Vagina (tissue), 2 donors: ENCODE measurements around the gene NCAN. TPM values are rescaled to one million over a fixed set of nuclear protein-coding genes. Genes with fewer than 3 reads are reported as not detected.

Experiments used
- DNase-seq, 2 donors: peaks; one replicate each; pipeline ENCODE4 v3.0.0-alpha.2; 2017; ENCODE audit errors: extremely low spot score in 2 of 2
- H3K27ac ChIP-seq: fragments of 200-600 bp; sonication (generic); one replicate; pipeline ENCODE4 v1.5.1; 2019
- H3K27me3 ChIP-seq: fragments of 200-600 bp; sonication (generic); one replicate; pipeline ENCODE4 v1.5.1; 2019
- H3K36me3 ChIP-seq, 2 donors: fragments of 200-600 bp; sonication (generic); one replicate each; pipeline ENCODE4 v1.5.1; 2017 to 2019
- H3K4me1 ChIP-seq: fragments of 200-600 bp; sonication (generic); one replicate; pipeline ENCODE4 v1.5.1; 2019
- H3K4me3 ChIP-seq, 2 donors: fragments of 200-600 bp; sonication (generic); 1 replicate in 1 of 2; 2 replicates in 1 of 2; pipeline ENCODE4 v1.5.1; 2016 to 2019
- H3K9me3 ChIP-seq: fragments of 200-600 bp; sonication (generic); one replicate; pipeline ENCODE4 v1.5.1; 2019
- CTCF ChIP-seq, 3 experiments: fragments of 450-650 bp in 2 of 3; fragments of 200-600 bp in 1 of 3; sonication (generic) in 1 of 3; IDR thresholded peaks; one replicate each; pipeline ENCODE4 v1.5.1; 2017 to 2019; ENCODE audit warnings: antibody characterized with exemption in 3 of 3, mild to moderate bottlenecking in 2 of 3, moderate library complexity in 2 of 3
- POLR2A ChIP-seq, 2 donors: fragments of 450-650 bp; IDR thresholded peaks; one replicate each; pipeline ENCODE4 v1.6.1; 2017; ENCODE audit warnings: antibody characterized with exemption in 2 of 2, mild to moderate bottlenecking in 2 of 2, moderate library complexity in 2 of 2
- POLR2AphosphoS5 ChIP-seq, 2 donors: sonication (generic); formaldehyde crosslinking; IDR thresholded peaks; one replicate each; pipeline ENCODE4 v1.9.0; 2017; ENCODE audit warnings: antibody characterized with exemption in 2 of 2, mild to moderate bottlenecking in 2 of 2, low read depth in 1 of 2; ENCODE audit not compliant: insufficient read depth in 1 of 2
- intact Hi-C: fragments of 100-400 bp; cut with DNase I; formaldehyde crosslinking; loops from one replicate; pipeline ENCODE4 v1.15.1; 2023
- total RNA-seq: library from RNA; depleted of rRNA; stranded (reverse); fragments of >200 nt; gene quantifications from one replicate; pipeline ENCODE4 v1.2.3, GENCODE V29; 2016

NCAN gene
- total RNA-seq, 1 donor from 2014 or later: not detected

DNA sequence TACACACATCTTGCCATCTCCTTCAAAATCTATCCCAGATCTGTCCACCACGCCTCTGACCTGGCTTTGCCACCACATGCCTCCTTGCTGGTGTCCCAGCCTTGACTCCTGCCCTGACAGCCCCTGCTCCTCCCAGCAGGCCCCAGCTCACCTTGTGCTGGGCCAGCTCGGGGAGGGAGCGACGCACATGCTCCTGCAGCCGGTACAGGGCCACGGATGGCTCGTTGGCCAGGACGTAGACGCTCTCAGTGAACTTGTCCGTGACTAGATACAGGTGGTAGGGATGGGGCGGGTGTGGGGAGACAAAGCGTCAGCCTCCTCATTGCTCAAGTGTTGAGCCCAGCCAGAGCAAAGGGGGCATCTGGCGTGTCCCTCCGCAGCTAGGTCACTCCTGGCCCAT lies 25.0 kb upstream of the NCAN start:
- H3K9me3 ChIP-seq: no peaks in the 10 kb centered on the region
- H3K36me3 ChIP-seq: peaks cover 0 to 18% of the 10 kb centered on the region in 2 donors
- no peak overlapping the region for H3K27ac ChIP-seq
- TF ChIP-seq CTCF (IDR thresholded peaks at IDR 0.05): no peak
- intact Hi-C loops: no loop called here
- no peak overlapping the region for H3K4me3 ChIP-seq
- DNase-seq: no peak
- peaks cover 34% of the 10 kb centered on the region for H3K4me1 ChIP-seq
- no peaks in the 10 kb centered on the region for H3K27me3 ChIP-seq

DNA sequence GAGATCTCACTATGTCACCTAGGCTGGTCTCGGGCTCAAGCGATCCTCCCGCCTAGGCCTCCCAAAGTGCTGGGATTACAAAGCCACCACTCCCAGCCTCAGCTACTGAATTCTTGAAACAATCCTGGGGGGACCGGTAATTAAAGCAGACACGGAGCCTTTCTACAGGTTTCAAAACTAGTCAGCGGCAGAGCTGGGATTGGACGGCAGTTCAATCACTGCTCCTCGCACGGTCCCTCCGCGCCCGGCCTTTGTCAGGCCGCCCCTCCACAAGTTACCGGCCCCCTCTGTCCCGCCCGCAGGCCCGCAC lies 20.0 kb upstream of the NCAN start:
- intact Hi-C loops: loop anchor here (10.0 kb wide), 1 partner anchor 123 kb away; no protein-coding TSS in a partner anchor
- Histone ChIP-seq H3K27ac (peak overlapping the region; percentile 99), H3K36me3 (peaks cover 0 to 11% of the 10 kb centered on the region in 2 donors), H3K9me3 (no peaks in the 10 kb centered on the region), H3K27me3 (no peaks in the 10 kb centered on the region), H3K4me1 (peaks cover 52% of the 10 kb centered on the region), H3K4me3 (peak overlapping the region; percentile 94 to 97)
- no peak for DNase-seq
- TF ChIP-seq POLR2A (IDR thresholded peaks at IDR 0.05): no peak

- Histone ChIP-seq H3K4me3 (peak within 1 kb of the TSS; percentile 94 to 97), H3K4me1 (peaks cover 52% of the 10 kb centered on the region), H3K36me3 (peaks cover 0 to 11% of the 10 kb centered on the region in 2 donors), H3K27ac (peak within 1 kb of the TSS; percentile 99), H3K9me3 (no peaks in the 10 kb centered on the region), H3K27me3 (no peaks in the 10 kb centered on the region)
- peak; percentile 87 to 93 for TF ChIP-seq POLR2AphosphoS5 (IDR thresholded peaks at IDR 0.05; ENCODE audit: insufficient read depth in 1 of 2, low read depth in 1 of 2)
- peak in 1 of 3 experiments; percentile 15 for TF ChIP-seq CTCF (IDR thresholded peaks at IDR 0.05)
- TF ChIP-seq POLR2A (IDR thresholded peaks at IDR 0.05): peak in 1 of 2 donors; percentile 43
- intact Hi-C loops: loop anchor here (10.0 kb wide), 1 partner anchor 123 kb away; no protein-coding TSS in a partner anchor
- peak; percentile 98 to 99 for DNase-seq
Observed at GRCh38 chr19:19192078-19192882, 19.5 kb upstream of the NCAN start, which contains the start of the genes BORCS8 and RFXANK. Gene BORCS8 (minus strand): TSS chr19:19192152. CDS start chr19:19192117, 35 bp downstream. Gene RFXANK (plus strand): TSS chr19:19192258. CDS start chr19:19193947, 1,689 bp downstream.

GRCh38 chr19:19192910-19193423 lies 18.8 kb upstream of the NCAN start:
- Histone ChIP-seq H3K4me3 (peak overlapping the region; percentile 94 to 97), H3K27me3 (no peaks in the 10 kb centered on the region), H3K36me3 (peaks cover 0 to 13% of the 10 kb centered on the region in 2 donors), H3K27ac (peak overlapping the region; percentile 99), H3K9me3 (no peaks in the 10 kb centered on the region), H3K4me1 (peaks cover 52% of the 10 kb centered on the region)
- intact Hi-C loops: loop anchor here (10.0 kb wide), 1 partner anchor 122 kb away; no protein-coding TSS in a partner anchor
- DNase-seq: no peak
- no peak for TF ChIP-seq POLR2A (IDR thresholded peaks at IDR 0.05)
- TF ChIP-seq POLR2AphosphoS5 (IDR thresholded peaks at IDR 0.05; ENCODE audit: insufficient read depth in 1 of 2, low read depth in 1 of 2): no peak
- no peak for TF ChIP-seq CTCF (IDR thresholded peaks at IDR 0.05)

DNA sequence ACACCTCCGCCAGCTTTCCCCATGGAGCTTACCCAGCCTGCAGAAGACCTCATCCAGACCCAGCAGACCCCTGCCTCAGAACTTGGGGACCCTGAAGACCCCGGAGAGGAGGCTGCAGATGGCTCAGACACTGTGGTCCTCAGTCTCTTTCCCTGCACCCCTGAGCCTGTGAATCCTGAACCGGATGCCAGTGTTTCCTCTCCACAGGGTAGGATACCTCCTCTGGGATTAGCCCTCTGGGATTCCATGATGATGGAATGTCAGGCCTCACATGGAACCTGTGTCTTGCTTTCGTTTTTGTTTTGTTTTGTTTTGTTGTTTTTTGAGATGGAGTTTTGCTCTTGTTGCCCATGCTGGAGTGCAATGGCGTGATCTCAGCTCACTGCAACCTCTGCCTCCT lies 17.8 kb upstream of the NCAN start:
- peak overlapping the region; percentile 99 for H3K27ac ChIP-seq

More for the DNA sequence above, 17.8 kb upstream of the NCAN start:
- intact Hi-C loops: loop anchor here (10.0 kb wide), 1 partner anchor 121 kb away; no protein-coding TSS in a partner anchor
- Histone ChIP-seq H3K4me3 (peak overlapping the region; percentile 94 to 97), H3K27me3 (no peaks in the 10 kb centered on the region), H3K4me1 (peaks cover 44% of the 10 kb centered on the region), H3K36me3 (peaks cover 0 to 13% of the 10 kb centered on the region in 2 donors), H3K9me3 (no peaks in the 10 kb centered on the region)
- no peak for DNase-seq
- TF ChIP-seq CTCF (IDR thresholded peaks at IDR 0.05) (no peak), POLR2A (IDR thresholded peaks at IDR 0.05) (no peak), POLR2AphosphoS5 (IDR thresholded peaks at IDR 0.05; ENCODE audit: insufficient read depth in 1 of 2, low read depth in 1 of 2) (no peak)
